Measurements from ENCODE around the gene NHEJ1. TPM values are rescaled to one million over a fixed set of nuclear protein-coding genes. Genes with fewer than 3 reads are reported as not detected.

NHEJ1 gene
- total RNA-seq, 2 donors from 2014 or later, result 8.3 to 8.4 TPM

DNA sequence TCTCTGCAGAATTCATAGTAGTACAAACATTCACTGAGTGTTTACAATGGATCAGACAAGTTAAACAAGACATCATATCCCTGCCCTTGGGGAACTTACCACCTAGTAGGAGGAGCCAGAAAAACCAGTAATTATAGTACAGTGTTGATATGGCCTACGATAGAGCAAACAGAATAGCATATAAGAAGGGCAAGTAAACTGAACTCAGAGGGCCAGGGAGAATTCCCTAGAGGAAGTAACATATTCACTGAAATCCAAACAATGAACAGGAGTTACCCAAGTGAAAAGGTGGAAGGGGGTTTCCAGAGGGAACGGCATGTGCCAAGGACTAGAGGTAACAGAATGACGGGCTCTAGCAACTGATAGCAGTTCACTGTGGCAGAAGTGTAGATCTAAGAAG, 34.1 kb downstream of the NHEJ1 start:
- no peak for DNase-seq (ENCODE audit: low spot score)
- H3K27me3 ChIP-seq, result no peaks in the 10 kb centered on the region
- H3K9me3 ChIP-seq, result no peaks in the 10 kb centered on the region
- peaks cover 0 to 36% of the 10 kb centered on the region in 2 donors for H3K4me1 ChIP-seq
- no peak overlapping the region for H3K27ac ChIP-seq
- no peak overlapping the region for H3K4me3 ChIP-seq
- TF ChIP-seq, protein P1, sequence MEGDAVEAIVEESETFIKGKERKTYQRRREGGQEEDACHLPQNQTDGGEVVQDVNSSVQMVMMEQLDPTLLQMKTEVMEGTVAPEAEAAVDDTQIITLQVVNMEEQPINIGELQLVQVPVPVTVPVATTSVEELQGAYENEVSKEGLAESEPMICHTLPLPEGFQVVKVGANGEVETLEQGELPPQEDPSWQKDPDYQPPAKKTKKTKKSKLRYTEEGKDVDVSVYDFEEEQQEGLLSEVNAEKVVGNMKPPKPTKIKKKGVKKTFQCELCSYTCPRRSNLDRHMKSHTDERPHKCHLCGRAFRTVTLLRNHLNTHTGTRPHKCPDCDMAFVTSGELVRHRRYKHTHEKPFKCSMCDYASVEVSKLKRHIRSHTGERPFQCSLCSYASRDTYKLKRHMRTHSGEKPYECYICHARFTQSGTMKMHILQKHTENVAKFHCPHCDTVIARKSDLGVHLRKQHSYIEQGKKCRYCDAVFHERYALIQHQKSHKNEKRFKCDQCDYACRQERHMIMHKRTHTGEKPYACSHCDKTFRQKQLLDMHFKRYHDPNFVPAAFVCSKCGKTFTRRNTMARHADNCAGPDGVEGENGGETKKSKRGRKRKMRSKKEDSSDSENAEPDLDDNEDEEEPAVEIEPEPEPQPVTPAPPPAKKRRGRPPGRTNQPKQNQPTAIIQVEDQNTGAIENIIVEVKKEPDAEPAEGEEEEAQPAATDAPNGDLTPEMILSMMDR (IDR thresholded peaks at IDR 0.05), result no peak
- no peaks in the 10 kb centered on the region for H3K36me3 ChIP-seq

DNA sequence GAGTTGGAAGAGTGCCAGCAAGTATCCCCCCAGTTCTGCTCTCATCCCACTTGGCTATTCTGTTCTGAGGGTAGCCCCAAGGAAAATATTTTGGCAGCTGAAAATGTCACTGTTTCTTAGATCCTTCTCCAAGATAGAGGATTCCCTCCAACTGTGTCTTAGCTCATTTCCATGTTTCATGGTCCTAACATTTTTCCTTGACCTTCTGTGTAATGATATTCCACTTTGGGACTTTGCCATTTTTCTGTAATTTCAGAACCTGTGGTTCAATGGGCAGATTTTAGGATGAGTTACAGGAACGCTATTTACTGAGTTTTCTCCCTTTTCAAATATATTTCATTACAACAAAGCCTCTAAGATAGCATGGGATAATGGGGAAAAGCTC, 34.7 kb downstream of the NHEJ1 start:
- H3K36me3 ChIP-seq, result no peaks in the 10 kb centered on the region

DNA sequence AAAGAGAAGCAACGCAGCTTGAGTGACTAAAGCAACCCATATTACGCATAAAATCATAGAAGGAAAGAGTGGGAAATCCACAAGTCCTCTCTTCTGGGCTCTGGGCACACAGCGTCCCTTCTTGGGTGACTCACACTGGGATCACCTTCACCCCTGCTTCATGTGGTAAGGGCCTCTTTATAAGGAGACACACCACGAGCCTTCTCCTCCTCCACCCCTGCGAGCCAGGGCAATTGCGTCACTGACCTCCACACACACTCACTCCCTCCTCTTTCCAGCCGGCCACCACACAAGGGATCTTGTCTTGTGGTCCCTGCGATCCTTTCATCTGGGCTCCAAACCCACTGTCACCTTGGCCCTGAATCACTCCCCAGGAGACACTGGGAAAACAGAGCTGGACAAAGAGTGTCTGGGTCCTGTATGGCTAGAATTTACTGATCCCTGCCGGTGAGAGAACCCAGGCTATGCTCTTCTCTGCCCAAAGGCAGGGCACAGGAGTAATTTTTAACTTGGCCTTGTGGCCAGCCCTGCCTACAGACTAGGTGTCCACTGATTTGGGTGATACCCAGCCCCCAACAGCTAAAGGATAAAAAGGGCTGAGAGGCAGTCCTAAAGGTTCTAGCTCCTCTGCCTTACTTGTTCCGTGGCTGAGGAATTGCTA, 35.3 kb downstream of the NHEJ1 start:
- Histone ChIP-seq H3K4me3 (no peak overlapping the region), H3K36me3 (no peaks in the 10 kb centered on the region), H3K27ac (no peak overlapping the region), H3K4me1 (peaks cover 0 to 36% of the 10 kb centered on the region in 2 donors), H3K9me3 (no peaks in the 10 kb centered on the region), H3K27me3 (no peaks in the 10 kb centered on the region)
- DNase-seq (ENCODE audit: low spot score), result peak; percentile 66
- TF ChIP-seq, protein P1 (IDR thresholded peaks at IDR 0.05), result no peak

More for the DNA sequence above, 34.7 kb downstream of the NHEJ1 start:
- no peak for DNase-seq (ENCODE audit: low spot score)
- TF ChIP-seq, protein P1 (IDR thresholded peaks at IDR 0.05), result no peak
- Histone ChIP-seq H3K4me3 (no peak overlapping the region), H3K4me1 (peaks cover 0 to 36% of the 10 kb centered on the region in 2 donors), H3K9me3 (no peaks in the 10 kb centered on the region), H3K27ac (no peak overlapping the region), H3K27me3 (no peaks in the 10 kb centered on the region)

DNA sequence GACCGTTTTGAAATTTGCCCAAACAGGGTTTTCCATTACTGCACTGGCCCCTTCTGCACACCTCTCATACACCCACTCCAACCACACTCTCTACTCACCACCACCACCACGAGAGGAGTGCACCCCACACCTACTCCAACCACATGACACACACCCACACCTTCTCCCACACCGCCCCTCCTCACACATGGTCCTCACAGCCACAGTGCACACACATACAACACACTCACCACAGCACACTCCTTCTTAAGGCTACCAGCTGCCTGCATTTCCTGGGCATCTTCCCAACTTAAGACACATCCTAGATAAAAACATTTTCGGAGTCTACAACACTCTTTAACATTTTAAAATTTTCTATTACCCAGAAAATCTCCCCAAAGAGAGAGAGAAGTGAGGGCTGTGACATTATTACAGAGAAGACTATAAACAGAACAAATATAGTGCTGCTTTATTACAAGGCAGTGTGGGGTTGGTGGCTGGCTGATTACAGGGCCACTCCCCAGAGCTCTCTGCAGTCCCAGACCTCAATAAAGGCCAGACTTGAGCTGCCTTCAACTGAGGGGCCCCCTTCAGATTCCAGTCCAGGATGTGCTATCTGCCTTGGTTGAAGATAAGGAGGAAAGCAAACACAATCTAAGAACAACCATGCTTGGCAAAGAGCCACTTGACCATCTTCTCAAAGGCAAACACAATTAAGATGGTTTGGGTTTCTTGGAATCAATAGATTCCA, 36.1 kb downstream of the NHEJ1 start:
- no peaks in the 10 kb centered on the region for H3K9me3 ChIP-seq
- no peak overlapping the region for H3K27ac ChIP-seq
- TF ChIP-seq, protein P1 (IDR thresholded peaks at IDR 0.05), result no peak
- H3K27me3 ChIP-seq, result no peaks in the 10 kb centered on the region
- H3K4me1 ChIP-seq, result peaks cover 0 to 36% of the 10 kb centered on the region in 2 donors
- H3K36me3 ChIP-seq, result no peaks in the 10 kb centered on the region
- DNase-seq (ENCODE audit: low spot score), result no peak
- no peak overlapping the region for H3K4me3 ChIP-seq

DNA sequence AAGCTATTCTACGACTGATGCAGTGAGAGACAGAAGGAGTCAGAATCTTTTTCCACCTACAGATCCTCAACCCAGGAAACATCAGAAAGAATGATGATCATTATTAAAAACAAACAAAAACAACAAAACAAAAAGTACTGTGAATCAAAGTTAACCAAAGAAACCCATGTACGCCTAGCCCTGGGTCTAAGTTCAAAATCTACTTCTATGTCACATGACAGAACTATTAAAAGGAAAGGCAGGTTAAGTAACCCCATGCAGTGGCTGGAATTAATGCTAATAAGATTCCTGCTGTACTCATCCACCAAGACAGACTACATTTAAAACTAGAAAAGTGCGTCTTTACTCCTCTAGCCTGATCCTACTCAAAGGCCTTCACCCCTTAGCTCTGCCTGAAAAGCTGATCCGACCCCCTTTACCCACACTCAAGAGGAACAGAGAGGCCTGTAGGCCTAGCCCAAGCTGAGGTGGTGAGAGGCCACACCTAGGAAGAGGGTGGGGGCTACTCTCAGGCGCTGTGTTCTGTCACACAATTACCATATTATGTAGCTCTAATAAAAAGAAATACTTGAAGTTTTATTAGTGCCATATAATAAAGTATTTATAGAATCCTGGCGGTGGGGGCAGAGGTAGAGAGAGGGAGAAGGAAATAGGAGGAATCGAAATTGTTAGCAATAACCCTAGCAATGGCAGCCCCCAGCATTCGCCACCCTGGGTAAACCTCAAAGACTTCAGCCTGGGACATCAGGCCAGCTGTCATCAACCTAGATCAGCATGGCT, 37.1 kb downstream of the NHEJ1 start:
- Histone ChIP-seq H3K36me3 (no peaks in the 10 kb centered on the region), H3K4me3 (no peak overlapping the region), H3K27me3 (no peaks in the 10 kb centered on the region), H3K27ac (no peak overlapping the region), H3K9me3 (no peaks in the 10 kb centered on the region), H3K4me1 (peaks cover 0 to 41% of the 10 kb centered on the region in 2 donors)
- DNase-seq (ENCODE audit: low spot score), result no peak
- TF ChIP-seq, protein P1 (IDR thresholded peaks at IDR 0.05), result no peak
